GM12878 (cell line): ENCODE results near the gene MGLL. TPM values are rescaled to one million over a fixed set of nuclear protein-coding genes. Genes with fewer than 3 reads are reported as not detected.

ENCODE experiments used
- ATAC-seq: fragments of 200-7000 bp; cut with Tn5 transposase; 3 replicates; pipeline ENCODE4 v1.9.1; 2020; ENCODE audit warnings: mild to moderate bottlenecking, moderate library complexity
- BruUV-seq: library from RNA; stranded (reverse); fragments of 400-500 nt; replicated peaks from 2 replicates; lab custom pipeline; 2021; lab: Mats Ljungman, UMichigan
- CTCF ChIA-PET: fragments of 300-600 bp; sonication (Branson Sonifier 250); formaldehyde crosslinking; extraction: SDS; loops from one replicate; lab custom pipeline; 2021; ENCODE audit warnings: inconsistent platforms; lab: Yijun Ruan, JAX
- POLR2A ChIA-PET: fragments of 350-600 bp; formaldehyde crosslinking; extraction: SDS; loops from one replicate; lab custom pipeline; 2021; ENCODE audit warnings: inconsistent platforms; lab: Charles Lee
- RAD21 ChIA-PET: fragments of 300-600 bp; sonication (Branson Sonifier 250); formaldehyde crosslinking; loops from one replicate; lab custom pipeline; 2023; ENCODE audit warnings: antibody characterized with exemption; ENCODE audit not compliant: unreplicated experiment; lab: Charles Lee
- SMC1A ChIA-PET: fragments of 300-600 bp; sonication (Branson Sonifier 250); formaldehyde crosslinking; loops from one replicate; lab custom pipeline; 2023; ENCODE audit not compliant: unreplicated experiment, uncharacterized antibody; lab: Charles Lee
- DNase-seq: peaks from one replicate; pipeline ENCODE4 v3.0.0-alpha.2; 2011; ENCODE audit warnings: low read depth, low spot score
- FAIRE-seq: peaks from 3 replicates; lab custom pipeline; 2011; peaks lifted over from hg19 to GRCh38; lab: Jason Lieb, UNC
- H2AFZ ChIP-seq: 2 replicates; pipeline ENCODE4 v1.6.0; 2011; ENCODE audit warnings: low read depth, low read length, control low read depth; ENCODE audit not compliant: control insufficient read depth
- H3K27ac ChIP-seq: 2 replicates; pipeline ENCODE4 v1.5.1; 2011; ENCODE audit warnings: control low read depth; ENCODE audit not compliant: control insufficient read depth, insufficient read depth
- H3K27me3 ChIP-seq, 2 experiments: replicated peaks in 1 of 2; 2 replicates each; pipeline versions ENCODE4 v1.6.0 to v1.6.1; 2011; ENCODE audit warnings: low read length in 1 of 2; ENCODE audit not compliant: control insufficient read depth in 2 of 2, insufficient read depth in 2 of 2
- H3K36me3 ChIP-seq, 2 experiments: 2 replicates each; pipeline ENCODE4 v1.5.1; 2011; ENCODE audit warnings: low read length in 1 of 2; ENCODE audit not compliant: control insufficient read depth in 2 of 2, insufficient read depth in 2 of 2
- H3K4me1 ChIP-seq: 2 replicates; pipeline ENCODE4 v1.6.1; 2011; ENCODE audit warnings: mild to moderate bottlenecking, low read length, moderate library complexity, mixed read lengths; ENCODE audit not compliant: control insufficient read depth, insufficient read depth
- H3K4me2 ChIP-seq: 2 replicates; pipeline ENCODE4 v1.6.0; 2011; ENCODE audit warnings: control low read depth; ENCODE audit not compliant: control insufficient read depth, insufficient read depth
- H3K4me3 ChIP-seq: fragments of 200-600 bp; sonication (generic); 2 replicates; pipeline ENCODE4 v1.5.1; 2016
- H3K79me2 ChIP-seq: 2 replicates; pipeline ENCODE4 v1.6.0; 2011; ENCODE audit warnings: low read length; ENCODE audit not compliant: control insufficient read depth, insufficient read depth
- H3K9ac ChIP-seq: 2 replicates; pipeline ENCODE4 v1.8.0; 2011; ENCODE audit warnings: low read length, control low read depth, mixed read lengths; ENCODE audit not compliant: control insufficient read depth, insufficient read depth
- H3K9me3 ChIP-seq: replicated peaks from 3 replicates; pipeline ENCODE4 v1.5.1; 2011; ENCODE audit warnings: mild to moderate bottlenecking, low read length; ENCODE audit not compliant: control insufficient read depth, insufficient read depth
- H4K20me1 ChIP-seq: 2 replicates; pipeline ENCODE4 v1.6.0; 2011; ENCODE audit not compliant: control insufficient read depth, insufficient read depth
- HDGF ChIP-seq: fragments of 450-650 bp; IDR thresholded peaks from 2 replicates; pipeline ENCODE4 v1.6.1; 2016; ENCODE audit warnings: antibody characterized with exemption
- LARP7 ChIP-seq: fragments of 450-650 bp; IDR thresholded peaks from 2 replicates; pipeline ENCODE4 v1.6.1; 2017; ENCODE audit warnings: mild to moderate bottlenecking
- MEF2A ChIP-seq: IDR thresholded peaks from 2 replicates; pipeline ENCODE4 v1.6.1; 2011; ENCODE audit warnings: low read depth, mild to moderate bottlenecking, low read length, moderate library complexity; ENCODE audit not compliant: insufficient read depth
- MTA3 ChIP-seq: IDR thresholded peaks from 2 replicates; pipeline ENCODE4 v1.6.1; 2012; ENCODE audit warnings: low read length, inconsistent platforms, borderline replicate concordance
- MXI1 ChIP-seq: fragments of 150-350 bp; IDR thresholded peaks from 2 replicates; pipeline ENCODE4 v1.6.1; 2011; ENCODE audit warnings: low read depth, mild to moderate bottlenecking, inconsistent platforms, low read length, improper control_type of control experiment
- RB1 ChIP-seq: fragments of 450-650 bp; formaldehyde crosslinking; IDR thresholded peaks from 2 replicates; pipeline ENCODE4 v1.6.1; 2017; ENCODE audit warnings: mild to moderate bottlenecking, borderline replicate concordance
- RFX5 ChIP-seq: IDR thresholded peaks from 2 replicates; pipeline ENCODE4 v1.6.1; 2011; ENCODE audit warnings: low read depth, low read length, improper control_type of control experiment
- ZNF217 ChIP-seq: fragments of 450-650 bp; IDR thresholded peaks from 2 replicates; pipeline ENCODE4 v1.6.1; 2017; ENCODE audit warnings: antibody characterized with exemption, mild to moderate bottlenecking
- WGBS: methylation state at CpG from one replicate; pipeline ENCODE4 v1.1.6; 2016; ENCODE audit warnings: low lambda C conversion rate; ENCODE audit not compliant: insufficient replicate concordance, insufficient coverage; ENCODE audit errors: missing lambda C conversion rate; 5-methylcytosine and 5-hydroxymethylcytosine counted together
- in situ Hi-C: fragments of 300-500 bp; cut with MboI; formaldehyde crosslinking; loops from 9 replicates; pipeline ENCODE4 v1.14.3; 2018; ENCODE audit warnings: mixed read lengths
- intact Hi-C: fragments of 100-400 bp; cut with micrococcal nuclease; formaldehyde crosslinking; loops from one replicate; pipeline ENCODE4 v1.14.2; 2022; ENCODE audit not compliant: unreplicated experiment
- polyA plus RNA-seq, 11 experiments: library from polyadenylated mRNA; depleted of rRNA in 4 of 11; unstranded in 6 of 11; stranded (reverse) in 5 of 11; fragments of >200 nt; fragmentation: Nextera tagmentation in 4 of 11; fragmentation: Illumina TruSeq in 1 of 11; extraction: Ambion mirVana in 4 of 11; extraction: Trizol in 1 of 11; gene quantifications; 1 replicate in 1 of 11; 2 replicates in 10 of 11; pipeline versions ENCODE4 v1.2.1 to v1.2.3, GENCODE V29; 2011 to 2016; ENCODE audit warnings: inconsistent platforms in 2 of 11, missing spikeins in 2 of 11, low read depth in 1 of 11
- total RNA-seq, 4 experiments: library from RNA; depleted of rRNA in 3 of 4; stranded (reverse); fragments of >200 nt in 3 of 4; fragmentation: Illumina TruSeq in 1 of 4; extraction: Trizol in 1 of 4; gene quantifications; 2 replicates each; pipeline versions ENCODE4 v1.2.1 to v1.2.3, GENCODE V29; 2013 to 2021
- TF ChIP-seq, protein P1 (sequence below): IDR thresholded peaks from 2 replicates; pipeline ENCODE4 v1.6.1; 2011; ENCODE audit warnings: mild to moderate bottlenecking, low read depth, low read length, moderate library complexity; ENCODE audit not compliant: insufficient replicate concordance
- TF ChIP-seq, protein P2 (sequence below): IDR thresholded peaks from 2 replicates; pipeline ENCODE4 v1.6.1; 2011; ENCODE audit warnings: borderline replicate concordance, low read depth, mild to moderate bottlenecking, moderate library complexity, low read length; ENCODE audit not compliant: insufficient read depth, poor library complexity, severe bottlenecking
- TF ChIP-seq, protein P3 (sequence below): IDR thresholded peaks from 2 replicates; pipeline ENCODE4 v1.6.1; 2011; ENCODE audit warnings: borderline replicate concordance, low read depth, mild to moderate bottlenecking, moderate library complexity, mixed read lengths, low read length; ENCODE audit not compliant: insufficient read depth; ENCODE audit errors: extremely low read length
- TF ChIP-seq, protein P4 (sequence below): fragments of 150-350 bp; IDR thresholded peaks from 2 replicates; pipeline ENCODE4 v1.6.1; 2016; ENCODE audit warnings: low read depth, low read length

Gene MGLL
- total and polyA plus RNA-seq, 10 of the 15 experiments (the other 5 are each of a cell fraction or from before 2014, with no cell fraction given) = 44.9 to 177 (median 72.9) TPM

DNA sequence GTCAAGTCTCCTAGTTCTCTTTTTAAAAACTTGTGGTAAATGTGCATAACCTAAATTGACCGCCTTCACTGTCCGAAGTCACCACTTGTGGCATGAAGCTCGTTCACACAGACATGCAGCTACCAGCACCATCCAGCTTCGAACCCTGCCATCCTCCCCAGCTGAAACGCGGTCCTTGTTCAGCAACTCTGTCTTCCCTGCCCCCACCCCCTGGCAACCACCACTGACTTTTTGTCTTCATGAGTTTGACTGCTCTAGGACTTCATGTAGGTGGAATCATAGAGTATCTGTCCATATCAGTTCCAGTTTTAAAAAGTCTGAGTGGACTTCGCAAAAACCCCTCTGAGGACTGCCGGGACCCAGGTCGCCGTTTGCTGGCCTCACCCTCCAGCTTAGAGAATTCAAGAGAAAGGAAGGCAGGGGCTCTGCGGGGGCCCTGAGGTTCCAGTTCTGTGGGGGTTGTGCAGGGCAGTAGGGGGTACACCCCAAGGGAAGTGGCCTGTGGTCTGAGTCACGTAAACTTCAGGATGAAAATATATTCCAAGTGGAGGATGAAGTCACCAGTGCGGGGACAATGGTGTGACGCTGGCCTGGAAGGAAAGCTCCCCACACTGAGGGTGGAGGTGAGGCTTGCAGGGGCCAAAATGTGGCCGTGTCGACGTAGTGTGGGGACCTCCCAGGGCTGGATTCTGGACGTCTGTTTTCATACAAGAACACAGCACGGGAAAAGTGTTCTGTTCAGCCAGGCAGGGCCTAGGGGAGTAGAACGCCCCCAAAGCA is 82.0 kb downstream of the MGLL start:
- Histone ChIP-seq H3K27me3 (no peaks in the 10 kb centered on the region), H3K4me3 (no peak overlapping the region), H3K4me1 (peaks cover 22% of the 10 kb centered on the region), H3K4me2 (no peak overlapping the region), H3K79me2 (peaks cover 11% of the 10 kb centered on the region), H3K36me3 (peaks cover 6 to 7% of the 10 kb centered on the region in 2 experiments; a peak in 3 of 4 replicates), H3K9ac (no peak overlapping the region), H4K20me1 (no peaks in the 10 kb centered on the region), H3K27ac (no peak overlapping the region), H2AFZ (no peak overlapping the region), H3K9me3 (no peaks in the 10 kb centered on the region)
- BruUV-seq = no TSS peak
- TF ChIP-seq, protein P1, sequence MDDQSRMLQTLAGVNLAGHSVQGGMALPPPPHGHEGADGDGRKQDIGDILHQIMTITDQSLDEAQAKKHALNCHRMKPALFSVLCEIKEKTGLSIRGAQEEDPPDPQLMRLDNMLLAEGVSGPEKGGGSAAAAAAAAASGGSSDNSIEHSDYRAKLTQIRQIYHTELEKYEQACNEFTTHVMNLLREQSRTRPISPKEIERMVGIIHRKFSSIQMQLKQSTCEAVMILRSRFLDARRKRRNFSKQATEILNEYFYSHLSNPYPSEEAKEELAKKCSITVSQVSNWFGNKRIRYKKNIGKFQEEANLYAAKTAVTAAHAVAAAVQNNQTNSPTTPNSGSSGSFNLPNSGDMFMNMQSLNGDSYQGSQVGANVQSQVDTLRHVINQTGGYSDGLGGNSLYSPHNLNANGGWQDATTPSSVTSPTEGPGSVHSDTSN = no peak
- TF ChIP-seq, protein P2, sequence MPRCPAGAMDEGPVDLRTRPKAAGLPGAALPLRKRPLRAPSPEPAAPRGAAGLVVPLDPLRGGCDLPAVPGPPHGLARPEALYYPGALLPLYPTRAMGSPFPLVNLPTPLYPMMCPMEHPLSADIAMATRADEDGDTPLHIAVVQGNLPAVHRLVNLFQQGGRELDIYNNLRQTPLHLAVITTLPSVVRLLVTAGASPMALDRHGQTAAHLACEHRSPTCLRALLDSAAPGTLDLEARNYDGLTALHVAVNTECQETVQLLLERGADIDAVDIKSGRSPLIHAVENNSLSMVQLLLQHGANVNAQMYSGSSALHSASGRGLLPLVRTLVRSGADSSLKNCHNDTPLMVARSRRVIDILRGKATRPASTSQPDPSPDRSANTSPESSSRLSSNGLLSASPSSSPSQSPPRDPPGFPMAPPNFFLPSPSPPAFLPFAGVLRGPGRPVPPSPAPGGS = no peak
- TF ChIP-seq LARP7 = no peak
- TF ChIP-seq MTA3 = no peak
- TF ChIP-seq, protein P3, sequence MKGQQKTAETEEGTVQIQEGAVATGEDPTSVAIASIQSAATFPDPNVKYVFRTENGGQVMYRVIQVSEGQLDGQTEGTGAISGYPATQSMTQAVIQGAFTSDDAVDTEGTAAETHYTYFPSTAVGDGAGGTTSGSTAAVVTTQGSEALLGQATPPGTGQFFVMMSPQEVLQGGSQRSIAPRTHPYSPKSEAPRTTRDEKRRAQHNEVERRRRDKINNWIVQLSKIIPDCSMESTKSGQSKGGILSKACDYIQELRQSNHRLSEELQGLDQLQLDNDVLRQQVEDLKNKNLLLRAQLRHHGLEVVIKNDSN = no peak
- no peak for TF ChIP-seq MXI1
- TF ChIP-seq MEF2A = no peak
- TF ChIP-seq RB1 = no peak
- TF ChIP-seq RFX5 = no peak
- TF ChIP-seq ZNF217 = no peak
- no peak for TF ChIP-seq HDGF
- TF ChIP-seq, protein P4, sequence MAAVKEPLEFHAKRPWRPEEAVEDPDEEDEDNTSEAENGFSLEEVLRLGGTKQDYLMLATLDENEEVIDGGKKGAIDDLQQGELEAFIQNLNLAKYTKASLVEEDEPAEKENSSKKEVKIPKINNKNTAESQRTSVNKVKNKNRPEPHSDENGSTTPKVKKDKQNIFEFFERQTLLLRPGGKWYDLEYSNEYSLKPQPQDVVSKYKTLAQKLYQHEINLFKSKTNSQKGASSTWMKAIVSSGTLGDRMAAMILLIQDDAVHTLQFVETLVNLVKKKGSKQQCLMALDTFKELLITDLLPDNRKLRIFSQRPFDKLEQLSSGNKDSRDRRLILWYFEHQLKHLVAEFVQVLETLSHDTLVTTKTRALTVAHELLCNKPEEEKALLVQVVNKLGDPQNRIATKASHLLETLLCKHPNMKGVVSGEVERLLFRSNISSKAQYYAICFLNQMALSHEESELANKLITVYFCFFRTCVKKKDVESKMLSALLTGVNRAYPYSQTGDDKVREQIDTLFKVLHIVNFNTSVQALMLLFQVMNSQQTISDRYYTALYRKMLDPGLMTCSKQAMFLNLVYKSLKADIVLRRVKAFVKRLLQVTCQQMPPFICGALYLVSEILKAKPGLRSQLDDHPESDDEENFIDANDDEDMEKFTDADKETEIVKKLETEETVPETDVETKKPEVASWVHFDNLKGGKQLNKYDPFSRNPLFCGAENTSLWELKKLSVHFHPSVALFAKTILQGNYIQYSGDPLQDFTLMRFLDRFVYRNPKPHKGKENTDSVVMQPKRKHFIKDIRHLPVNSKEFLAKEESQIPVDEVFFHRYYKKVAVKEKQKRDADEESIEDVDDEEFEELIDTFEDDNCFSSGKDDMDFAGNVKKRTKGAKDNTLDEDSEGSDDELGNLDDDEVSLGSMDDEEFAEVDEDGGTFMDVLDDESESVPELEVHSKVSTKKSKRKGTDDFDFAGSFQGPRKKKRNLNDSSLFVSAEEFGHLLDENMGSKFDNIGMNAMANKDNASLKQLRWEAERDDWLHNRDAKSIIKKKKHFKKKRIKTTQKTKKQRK = no peak
- ChIA-PET RAD21 (no interaction called here), CTCF (interaction anchor here (1.1 to 2.5 kb wide), 3 partner anchors 10 to 117 kb away, joined by 3 to 12 read pairs (median 3); no protein-coding TSS in a partner anchor), SMC1A (interaction anchor here (1.1 to 1.2 kb wide), 2 partner anchors 9 to 14 kb away, joined by 3 read pairs; no protein-coding TSS in a partner anchor), POLR2A (interaction anchor here (1.0 kb wide), 1 partner anchor 9 kb away, joined by 3 read pairs; no protein-coding TSS in a partner anchor)
- DNase-seq = no peak
- in situ Hi-C loops = no loop called here
- intact Hi-C loops = no loop called here
- WGBS = 93% methylated on average over 20 of the region's 20 CpGs
- ATAC-seq = no peak
- FAIRE-seq = no peak
